ENCODE results near the gene EXT2.

Gene EXT2

GRCh38 chr11:44246726-44247125, 151.2 kb downstream of the EXT2 start:
- peak; percentile 88 for DNase-seq

- DNase-seq = no peak
These were observed 152.0 kb downstream of the EXT2 start for GRCh38 chr11:44247508-44247907.

GRCh38 chr11:44248109-44248508, 152.6 kb downstream of the EXT2 start:
- DNase-seq = no peak

- DNase-seq = no peak
These were observed 154.9 kb downstream of the EXT2 start for GRCh38 chr11:44250421-44250820.

- DNase-seq = no peak
These were observed 157.6 kb downstream of the EXT2 start for GRCh38 chr11:44252999-44253602.

GRCh38 chr11:44255406-44256071, 160.1 kb downstream of the EXT2 start:
- DNase-seq = no peak

- DNase-seq = peak; percentile 40
These were observed 161.3 kb downstream of the EXT2 start for GRCh38 chr11:44256673-44257291.

GRCh38 chr11:44257338-44258189, 162.1 kb downstream of the EXT2 start:
- DNase-seq = no peak

- DNase-seq = no peak
These were observed 162.7 kb downstream of the EXT2 start for GRCh38 chr11:44258190-44258489.

GRCh38 chr11:44258839-44259420, 163.5 kb downstream of the EXT2 start:
- DNase-seq = no peak

- DNase-seq = no peak
These were observed 164.6 kb downstream of the EXT2 start for GRCh38 chr11:44260081-44260480.

- peak; percentile 33 for DNase-seq
These were observed 166.5 kb downstream of the EXT2 start for GRCh38 chr11:44261800-44262591.

- DNase-seq = no peak
These were observed 168.4 kb downstream of the EXT2 start for GRCh38 chr11:44263738-44264437.

GRCh38 chr11:44264438-44264749, 168.9 kb downstream of the EXT2 start:
- no peak for DNase-seq

GRCh38 chr11:44264761-44265160, 169.3 kb downstream of the EXT2 start:
- DNase-seq = no peak

GRCh38 chr11:44266056-44266780, 170.7 kb downstream of the EXT2 start:
- no peak for DNase-seq

GRCh38 chr11:44267006-44267749, 171.7 kb downstream of the EXT2 start:
- no peak for DNase-seq

GRCh38 chr11:44267750-44268613, 172.5 kb downstream of the EXT2 start:
- DNase-seq = no peak

GRCh38 chr11:44268614-44269080, 173.2 kb downstream of the EXT2 start:
- no peak for DNase-seq

Data from fibroblast of skin of scalp (primary cell).